A549 treated with Hydrocortisone at 1 μM for 4 hours (cell line): ENCODE measurements around the gene ATP6V0B. TPM values are rescaled to one million over a fixed set of nuclear protein-coding genes. Genes with fewer than 3 reads are reported as not detected.

Source experiments
- total RNA-seq: library from RNA; stranded (reverse); fragments of 200-300 nt; extraction: Qiagen RNA extraction; gene quantifications from 5 replicates; pipeline ENCODE4 v1.2.3, GENCODE V29; 2022

ATP6V0B gene
- total RNA-seq: 102 to 159 TPM (median 138 TPM) in 5 replicates

DNA sequence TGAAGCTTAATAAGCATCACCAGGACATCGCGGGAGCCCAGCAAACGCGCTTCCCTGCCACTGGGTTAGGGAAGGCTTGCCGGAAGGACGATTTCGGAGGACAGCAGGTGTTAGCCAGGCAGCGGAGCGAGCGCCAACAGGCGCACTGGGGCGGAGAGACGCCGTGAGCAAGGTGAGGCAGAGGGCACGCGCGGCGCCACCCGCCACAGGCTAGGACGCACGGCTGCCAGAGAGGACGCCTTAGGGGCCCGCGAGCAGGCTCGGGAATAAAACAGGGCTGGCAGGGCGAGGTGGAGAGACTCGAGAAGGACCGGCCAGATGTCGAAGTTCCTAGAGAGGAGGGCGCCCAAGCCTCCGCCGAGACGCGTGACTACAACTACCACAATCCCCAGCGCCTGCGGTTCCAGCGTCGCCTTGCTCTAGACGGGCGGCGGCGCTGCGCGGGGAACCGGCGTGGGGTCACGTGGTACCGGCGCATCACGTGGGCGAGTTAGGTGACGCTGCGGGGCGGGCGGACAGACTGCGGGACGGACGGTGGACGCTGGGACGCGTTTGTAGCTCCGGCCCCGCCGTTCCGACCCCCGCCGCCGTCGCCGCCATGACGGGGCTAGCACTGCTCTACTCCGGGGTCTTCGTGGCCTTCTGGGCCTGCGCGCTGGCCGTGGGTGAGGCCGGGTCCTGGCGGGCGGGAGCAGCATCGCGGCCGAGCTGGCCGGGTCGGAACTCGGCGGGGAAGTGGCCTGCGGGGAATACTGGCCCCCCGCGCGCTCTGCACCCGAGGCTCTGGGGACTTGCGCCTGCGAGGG, at the start of gene ATP6V0B:
TSS of gene ATP6V0B (plus strand) at position 518 of the 806 bp plus-strand sequence. CDS start at position 599, 81 bp downstream.

DNA sequence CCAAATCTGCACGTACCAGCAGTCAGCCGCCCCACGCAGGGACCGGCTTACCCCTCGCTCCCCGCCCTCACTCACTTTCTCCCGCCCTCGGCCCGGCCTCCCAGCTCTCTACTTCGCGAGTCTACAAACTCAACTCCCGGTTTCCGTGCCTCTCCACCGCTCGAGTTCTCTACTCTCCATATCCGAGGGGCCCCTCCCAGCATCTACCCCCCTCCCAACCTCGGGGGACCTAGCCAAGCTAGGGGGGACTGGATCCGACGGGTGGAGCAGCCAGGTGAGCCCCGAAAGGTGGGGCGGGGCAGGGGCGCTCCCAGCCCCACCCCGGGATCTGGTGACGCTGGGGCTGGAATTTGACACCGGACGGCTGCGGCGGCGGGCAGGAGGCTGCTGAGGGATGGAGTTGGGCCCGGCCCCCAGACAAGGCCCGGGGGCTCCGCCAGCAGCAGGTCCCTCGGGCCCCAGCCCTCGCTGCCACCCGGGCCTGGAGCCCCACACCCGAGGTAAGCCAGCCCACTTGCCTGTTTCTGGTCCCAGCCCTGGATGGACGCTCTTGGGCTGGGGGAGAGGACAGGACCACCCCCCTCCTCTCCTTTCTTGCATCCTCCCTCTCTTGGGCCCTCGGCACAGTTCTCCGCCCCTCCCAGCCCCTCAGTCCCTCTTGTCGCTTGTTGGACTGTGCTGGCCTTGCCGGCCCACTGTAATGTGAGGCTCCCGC, 41.2 kb upstream of the ATP6V0B start, which contains the start of gene ARTN:
TSS of gene ARTN (plus strand) at position 416 of the 715 bp plus-strand sequence. CDS start 1,856 bp downstream, outside the sequence.

DNA sequence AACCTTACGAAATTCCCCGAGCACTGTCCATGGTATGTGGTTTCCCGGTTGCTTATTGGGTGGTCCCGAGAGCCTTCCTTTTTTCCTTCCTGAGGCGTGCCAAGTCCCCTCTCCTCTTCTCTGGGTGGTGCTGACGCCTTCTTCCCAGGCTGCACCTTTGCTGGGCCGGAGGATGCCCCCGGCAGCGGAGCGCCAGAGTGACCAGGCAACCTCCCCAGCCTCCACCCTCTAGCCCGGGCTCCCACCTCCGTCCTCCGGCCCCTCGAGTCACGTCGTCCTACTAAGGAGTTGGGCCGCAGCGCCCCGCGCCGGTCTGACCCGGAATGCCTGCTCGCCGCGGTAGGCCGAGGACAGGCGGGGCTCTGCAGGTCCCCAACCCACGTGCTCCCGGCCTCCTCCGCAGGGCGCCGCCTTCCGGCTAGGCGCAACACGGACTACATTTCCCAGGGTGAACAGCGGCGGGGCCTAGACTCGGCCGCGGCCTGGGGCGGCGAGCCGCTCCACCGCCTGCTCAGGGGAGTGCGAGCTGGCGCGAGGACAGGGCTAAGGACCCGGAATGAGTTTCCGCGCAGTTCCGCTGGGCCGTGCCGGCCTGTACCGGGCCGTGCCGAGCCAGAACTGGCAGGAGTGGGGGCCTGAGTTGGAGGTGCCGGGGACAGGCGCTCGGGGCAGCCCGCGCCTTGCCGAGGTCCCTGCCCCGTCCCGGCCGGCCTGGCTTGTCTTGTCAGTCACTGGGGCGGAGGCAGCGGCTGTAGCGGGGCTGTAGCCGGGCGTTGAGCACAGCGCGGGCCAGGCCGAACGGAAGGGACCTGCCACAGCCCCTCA, 28.3 kb upstream of the ATP6V0B start, which contains the start of gene IPO13:
TSS of gene IPO13 (plus strand) at position 715 of the 825 bp plus-strand sequence. CDS start 651 bp downstream, outside the sequence.

DNA sequence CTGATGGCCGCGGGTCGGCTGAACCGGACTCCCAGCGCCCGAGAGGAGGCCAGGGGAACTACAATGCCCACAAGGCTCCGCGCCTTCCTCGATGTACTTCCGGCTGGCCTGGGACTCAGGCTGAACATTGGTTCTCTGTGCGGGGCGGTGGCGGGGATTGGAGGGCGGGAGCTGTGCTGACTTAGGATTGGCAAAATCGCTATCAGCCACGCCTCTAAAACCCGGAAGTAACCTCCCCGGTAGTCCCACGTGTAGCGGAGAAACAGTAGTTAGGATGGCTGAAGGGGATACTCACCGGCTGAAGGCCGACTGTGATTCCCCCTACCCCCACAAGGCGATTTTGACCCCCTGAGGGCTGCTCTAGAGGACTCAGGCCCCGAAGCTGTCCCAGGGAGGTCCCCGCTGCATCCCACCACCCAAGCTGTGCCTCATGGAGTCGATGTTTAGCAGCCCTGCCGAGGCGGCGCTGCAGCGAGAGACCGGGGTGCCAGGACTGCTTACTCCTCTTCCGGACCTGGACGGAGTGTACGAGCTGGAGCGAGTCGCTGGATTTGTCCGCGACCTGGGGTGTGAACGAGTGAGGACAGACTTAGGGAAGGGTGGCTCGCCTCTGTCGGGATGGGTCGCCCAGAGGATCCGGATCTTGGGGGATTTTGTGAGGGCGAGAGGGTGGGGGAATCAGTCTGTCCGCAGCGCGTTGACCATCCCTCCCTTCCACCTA, 4.9 kb upstream of the ATP6V0B start, which contains the start of gene DPH2:
TSS of gene DPH2 (plus strand) at position 265 of the 721 bp plus-strand sequence. CDS start at position 431, 166 bp downstream.

DNA sequence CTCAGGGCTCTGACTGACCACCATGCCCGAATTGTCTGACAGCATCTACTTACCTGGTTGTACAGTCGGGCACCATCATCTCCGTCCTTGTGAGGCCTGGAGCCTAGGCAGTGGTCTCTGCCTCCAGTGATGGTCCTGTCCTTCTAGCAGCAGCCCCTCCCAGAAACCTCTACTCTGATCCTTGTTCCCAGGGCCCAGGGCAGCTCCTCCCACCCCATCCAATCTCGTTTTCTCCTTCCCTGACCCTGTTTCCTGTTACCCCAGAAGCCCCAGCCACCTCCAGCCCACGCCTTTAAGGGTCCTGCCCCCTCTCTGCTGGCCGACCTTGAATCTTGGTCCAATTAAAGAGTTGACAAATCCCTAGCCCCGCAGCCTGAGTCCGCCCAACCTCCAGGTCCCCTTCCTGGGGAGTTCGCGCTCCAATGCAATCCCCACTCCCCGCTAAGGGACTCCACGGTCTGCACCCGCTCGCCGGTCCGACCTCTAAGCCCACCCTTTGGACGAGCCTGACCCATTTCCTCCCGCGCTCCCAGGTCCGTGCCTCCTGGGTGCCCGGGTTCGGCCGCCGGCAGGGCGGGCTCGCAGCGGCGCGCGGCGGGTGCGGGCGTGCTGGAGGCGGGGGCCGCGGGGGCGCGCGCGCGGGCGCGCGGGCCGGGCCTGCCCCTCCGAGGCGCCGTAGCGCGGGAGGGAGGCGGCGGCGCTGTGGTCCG, 3.9 kb downstream of the ATP6V0B start, which contains the start of gene B4GALT2:
TSS of gene B4GALT2 (plus strand) at position 660 of the 710 bp plus-strand sequence. CDS start 1,951 bp downstream, outside the sequence.

DNA sequence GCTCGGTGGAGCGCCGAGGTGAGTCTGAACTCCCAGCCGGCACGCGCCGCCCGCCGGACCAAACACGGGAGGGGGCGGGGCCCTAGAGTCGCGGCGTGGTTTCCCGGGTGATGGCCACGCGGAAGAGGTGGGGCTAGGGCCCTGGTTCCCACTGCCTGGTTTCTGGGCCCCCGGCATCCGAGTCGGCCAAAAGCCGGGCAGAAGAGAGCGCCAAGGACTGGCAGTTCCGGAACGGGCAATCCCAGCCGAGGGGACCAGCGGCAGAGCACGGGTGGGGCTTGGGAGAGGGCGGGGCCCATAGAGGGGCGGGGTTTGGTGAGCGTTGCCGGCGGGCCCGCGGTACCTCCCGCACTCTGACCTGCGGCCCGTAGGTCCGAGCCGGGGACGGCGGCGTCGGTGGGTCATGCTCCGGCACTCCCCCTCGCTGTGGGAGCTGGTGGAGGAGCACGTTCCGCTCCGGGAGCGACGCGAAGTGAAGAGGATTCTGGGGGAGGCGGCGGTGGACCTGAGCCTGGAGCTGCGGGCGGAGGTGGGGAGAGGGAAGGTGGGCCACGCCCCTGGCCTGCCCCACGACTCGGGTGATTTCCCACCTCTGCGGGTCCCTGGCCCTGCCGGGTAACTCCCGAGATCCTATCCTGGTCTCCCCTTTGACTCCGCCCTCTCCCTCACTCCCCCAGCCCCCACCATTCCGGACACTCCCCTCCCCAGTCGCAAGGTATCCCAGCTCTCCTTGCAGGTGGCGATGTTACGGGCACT, 16.9 kb downstream of the ATP6V0B start, which contains the start of gene CCDC24:
TSS of gene CCDC24 (plus strand) at position 124 of the 756 bp plus-strand sequence. CDS start at position 404, 280 bp downstream.

Other genes starting within 250 kb of the ATP6V0B start
- gene ARTN, start 41.2 kb upstream of the ATP6V0B start, total RNA-seq: 0.07 to 0.46 TPM (median 0.22 TPM) in 5 replicates
- gene IPO13, start 28.0 kb upstream of the ATP6V0B start, total RNA-seq: 15.0 to 16.0 TPM (median 15.7 TPM) in 5 replicates
- 34.8 to 42.5 TPM (median 35.4 TPM) in 5 replicates for gene DPH2, start 5.0 kb upstream of the ATP6V0B start, total RNA-seq
- gene B4GALT2, start 4.2 kb downstream of the ATP6V0B start, total RNA-seq: 57.0 to 69.1 TPM (median 68.3 TPM) in 5 replicates
- gene CCDC24, start 16.6 kb downstream of the ATP6V0B start, total RNA-seq: 6.4 to 8.1 TPM (median 7.5 TPM) in 5 replicates
- gene SLC6A9, start 56.5 kb downstream of the ATP6V0B start, total RNA-seq: 12.6 to 15.0 TPM (median 13.9 TPM) in 5 replicates
- 0.32 to 0.76 TPM (median 0.47 TPM) in 5 replicates for gene KLF17, start 143.9 kb downstream of the ATP6V0B start, total RNA-seq
- 0.03 to 0.05 TPM in 2 of 5 replicates, not detected in the others for gene KLF18, start 166.7 kb downstream of the ATP6V0B start, total RNA-seq
- 18.7 to 22.4 TPM (median 19.0 TPM) in 5 replicates for gene DMAP1, start 238.5 kb downstream of the ATP6V0B start, total RNA-seq